Mesothelial cell of epicardium (in vitro differentiated cells): Measurements from ENCODE around the gene TFDP1. TPM values are rescaled to one million over a fixed set of nuclear protein-coding genes. Genes with fewer than 3 reads are reported as not detected.
A peak's percentile ranks its signal among the peaks of the same experiment; 100 is the strongest.

ENCODE experiments used
- DNase-seq, 2 experiments: peaks; one replicate each; pipeline ENCODE4 v3.0.0; 2021; ENCODE audit warnings: low spot score in 2 of 2; ENCODE audit not compliant: unreplicated experiment in 2 of 2
- H3K27ac Mint-ChIP-seq: 2 replicates; pipeline ENCODE4 v1.8.0; 2021; ENCODE audit warnings: mixed read lengths
- H3K27me3 Mint-ChIP-seq: 2 replicates; pipeline ENCODE4 v1.8.0; 2021; ENCODE audit warnings: low read depth, mixed read lengths
- H3K36me3 Mint-ChIP-seq: 2 replicates; pipeline ENCODE4 v1.8.0; 2021; ENCODE audit warnings: mixed read lengths
- H3K4me1 Mint-ChIP-seq: 2 replicates; pipeline ENCODE4 v1.8.0; 2021; ENCODE audit warnings: mixed read lengths
- H3K4me3 Mint-ChIP-seq: 2 replicates; pipeline ENCODE4 v1.8.0; 2021; ENCODE audit warnings: mild to moderate bottlenecking, moderate library complexity, mixed read lengths
- H3K9me3 Mint-ChIP-seq: 2 replicates; pipeline ENCODE4 v1.8.0; 2021; ENCODE audit warnings: mixed read lengths
- total RNA-seq: library from RNA; stranded (reverse); gene quantifications from 3 replicates; pipeline ENCODE4 v1.2.1, GENCODE V29; 2021
- TF ChIP-seq, protein P1 (sequence below): fragments of 200-600 bp; sonication (generic); IDR thresholded peaks from one replicate; pipeline ENCODE4 v1.5.0; 2021; ENCODE audit warnings: antibody characterized with exemption; ENCODE audit not compliant: unreplicated experiment

Gene TFDP1
- total RNA-seq, 1 donor from 2014 or later: 52.6 TPM

DNA sequence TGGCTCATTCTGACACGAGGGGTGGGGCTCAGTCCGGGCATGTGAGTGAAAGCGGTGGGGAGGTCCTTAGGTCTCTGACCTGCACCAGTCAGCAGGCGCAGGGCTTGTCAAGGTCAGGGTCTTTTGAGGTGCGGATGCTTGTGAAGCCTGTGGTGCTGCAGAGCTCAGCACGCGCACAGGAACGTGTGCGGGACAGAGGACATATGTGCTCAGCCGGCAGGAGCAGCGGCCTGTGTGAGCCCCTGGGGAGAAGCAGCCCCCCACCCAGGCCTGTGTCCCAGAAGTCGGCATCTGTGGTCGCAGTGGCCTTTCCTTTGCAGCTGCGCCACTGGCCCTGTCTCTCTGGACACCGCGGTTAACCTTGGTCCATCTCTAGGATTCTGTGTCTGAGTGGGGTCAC is 42.6 kb downstream of the TFDP1 start:
- peaks cover 11% of the 10 kb centered on the region for H3K4me1 Mint-ChIP-seq
- H3K9me3 Mint-ChIP-seq: no peaks in the 10 kb centered on the region
- H3K4me3 Mint-ChIP-seq: no peak overlapping the region
- no peaks in the 10 kb centered on the region for H3K27me3 Mint-ChIP-seq
- no peak for DNase-seq
- H3K27ac Mint-ChIP-seq: peak overlapping the region; percentile 95
- TF ChIP-seq, protein P1, sequence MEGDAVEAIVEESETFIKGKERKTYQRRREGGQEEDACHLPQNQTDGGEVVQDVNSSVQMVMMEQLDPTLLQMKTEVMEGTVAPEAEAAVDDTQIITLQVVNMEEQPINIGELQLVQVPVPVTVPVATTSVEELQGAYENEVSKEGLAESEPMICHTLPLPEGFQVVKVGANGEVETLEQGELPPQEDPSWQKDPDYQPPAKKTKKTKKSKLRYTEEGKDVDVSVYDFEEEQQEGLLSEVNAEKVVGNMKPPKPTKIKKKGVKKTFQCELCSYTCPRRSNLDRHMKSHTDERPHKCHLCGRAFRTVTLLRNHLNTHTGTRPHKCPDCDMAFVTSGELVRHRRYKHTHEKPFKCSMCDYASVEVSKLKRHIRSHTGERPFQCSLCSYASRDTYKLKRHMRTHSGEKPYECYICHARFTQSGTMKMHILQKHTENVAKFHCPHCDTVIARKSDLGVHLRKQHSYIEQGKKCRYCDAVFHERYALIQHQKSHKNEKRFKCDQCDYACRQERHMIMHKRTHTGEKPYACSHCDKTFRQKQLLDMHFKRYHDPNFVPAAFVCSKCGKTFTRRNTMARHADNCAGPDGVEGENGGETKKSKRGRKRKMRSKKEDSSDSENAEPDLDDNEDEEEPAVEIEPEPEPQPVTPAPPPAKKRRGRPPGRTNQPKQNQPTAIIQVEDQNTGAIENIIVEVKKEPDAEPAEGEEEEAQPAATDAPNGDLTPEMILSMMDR: no peak
- H3K36me3 Mint-ChIP-seq: peaks cover 47% of the 10 kb centered on the region

- H3K27ac Mint-ChIP-seq: peak overlapping the region; percentile 61
- peaks cover 42% of the 10 kb centered on the region for H3K36me3 Mint-ChIP-seq
- H3K4me3 Mint-ChIP-seq: no peak overlapping the region
- peaks cover 11% of the 10 kb centered on the region for H3K4me1 Mint-ChIP-seq
- no peaks in the 10 kb centered on the region for H3K9me3 Mint-ChIP-seq
- TF ChIP-seq, protein P1: no peak
- no peaks in the 10 kb centered on the region for H3K27me3 Mint-ChIP-seq
- no peak for DNase-seq
These were observed 44.0 kb downstream of the TFDP1 start for GRCh38 chr13:113628291-113629270.

DNA sequence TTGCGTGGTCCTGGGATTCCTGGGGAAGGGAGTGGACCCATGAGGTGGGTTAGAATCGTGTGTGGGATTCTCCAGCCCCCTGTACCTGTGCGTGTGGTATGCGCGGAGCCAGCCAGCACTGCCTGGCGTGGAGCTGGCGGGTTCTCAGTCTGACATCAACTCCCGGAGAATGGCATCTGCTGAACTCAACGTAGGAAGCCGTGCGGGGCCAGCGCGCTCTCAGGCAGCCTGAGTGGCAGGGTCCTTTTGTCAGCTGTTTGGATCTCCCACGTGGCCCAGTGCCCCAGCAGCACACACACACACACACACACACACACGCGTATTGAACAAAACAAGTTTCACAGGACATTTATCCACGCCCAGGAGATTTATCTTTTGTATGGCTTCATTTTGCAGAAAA is 45.3 kb downstream of the TFDP1 start:
- Mint-ChIP-seq H3K27ac (no peak overlapping the region), H3K9me3 (no peaks in the 10 kb centered on the region), H3K36me3 (peaks cover 47% of the 10 kb centered on the region), H3K27me3 (no peaks in the 10 kb centered on the region), H3K4me1 (peaks cover 11% of the 10 kb centered on the region), H3K4me3 (no peak overlapping the region)
- TF ChIP-seq, protein P1: no peak
- no peak for DNase-seq

DNA sequence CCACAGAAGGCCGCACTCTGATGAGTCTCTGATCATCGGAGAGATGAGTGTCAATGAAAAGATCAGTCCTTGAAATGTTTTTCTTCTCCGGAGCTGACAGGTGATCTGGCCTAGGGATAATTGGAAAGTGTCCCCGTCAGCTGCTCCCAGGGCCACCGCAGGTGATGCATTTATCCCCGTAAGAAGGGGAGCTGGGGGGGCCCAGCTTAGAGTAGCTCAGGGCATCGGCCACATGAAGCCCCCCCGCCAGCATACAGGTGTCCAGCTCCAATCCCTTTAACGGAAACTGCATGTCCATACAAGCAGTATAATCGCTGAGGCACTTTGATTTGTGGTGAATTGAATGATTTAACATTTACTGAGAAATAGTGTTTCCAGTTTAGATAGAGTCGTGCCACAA is 45.7 kb downstream of the TFDP1 start:
- no peak overlapping the region for H3K4me3 Mint-ChIP-seq
- DNase-seq: no peak
- no peak overlapping the region for H3K27ac Mint-ChIP-seq
- H3K9me3 Mint-ChIP-seq: no peaks in the 10 kb centered on the region
- no peaks in the 10 kb centered on the region for H3K27me3 Mint-ChIP-seq
- H3K36me3 Mint-ChIP-seq: peaks cover 48% of the 10 kb centered on the region
- TF ChIP-seq, protein P1: no peak
- H3K4me1 Mint-ChIP-seq: peaks cover 11% of the 10 kb centered on the region

GRCh38 chr13:113630804-113631203 is 46.3 kb downstream of the TFDP1 start:
- no peak overlapping the region for H3K4me3 Mint-ChIP-seq
- peaks cover 11% of the 10 kb centered on the region for H3K4me1 Mint-ChIP-seq
- H3K27me3 Mint-ChIP-seq: no peaks in the 10 kb centered on the region
- peaks cover 48% of the 10 kb centered on the region for H3K36me3 Mint-ChIP-seq
- H3K9me3 Mint-ChIP-seq: no peaks in the 10 kb centered on the region
- no peak for DNase-seq
- TF ChIP-seq, protein P1: no peak
- H3K27ac Mint-ChIP-seq: no peak overlapping the region
